HCEC 1CT (cell line): ENCODE results near the gene RND1.
"Not testable (repeated sequence)": the region's sequence is repeated elsewhere in the genome, so short reads cannot be mapped to it uniquely, and the experiment has no call there.

ENCODE experiments used
- DNase-seq: peaks from one replicate; pipeline ENCODE4 v3.0.0-alpha.2; 2017

The RND1 gene

GRCh38 chr12:48865281-48866051 is at the start of gene RND1:
Gene RND1 (minus strand): TSS chr12:48865870. CDS start chr12:48865767, 103 bp downstream.
- DNase-seq: peak; percentile 82

GRCh38 chr12:48910196-48910595 is 44.5 kb upstream of the RND1 start:
- DNase-seq: no peak

GRCh38 chr12:48909698-48910097 is 44.0 kb upstream of the RND1 start:
- DNase-seq: not testable (repeated sequence)

- no peak for DNase-seq
These were observed 41.6 kb upstream of the RND1 start for GRCh38 chr12:48907245-48907644.

- DNase-seq: peak; percentile 53
These were observed 38.3 kb upstream of the RND1 start for GRCh38 chr12:48903982-48904411.

GRCh38 chr12:48903363-48903981 is 37.8 kb upstream of the RND1 start:
- DNase-seq: no peak

- peak; percentile 16 for DNase-seq
These were observed 35.6 kb upstream of the RND1 start for GRCh38 chr12:48901278-48901677.

GRCh38 chr12:48899651-48900050 is 34.0 kb upstream of the RND1 start:
- DNase-seq: no peak

GRCh38 chr12:48894271-48894670 is 28.6 kb upstream of the RND1 start:
- DNase-seq: no peak

- peak; percentile 54 for DNase-seq
These were observed 25.2 kb upstream of the RND1 start for GRCh38 chr12:48890657-48891418.

GRCh38 chr12:48889679-48890078 is 24.0 kb upstream of the RND1 start:
- DNase-seq: no peak

- DNase-seq: no peak
These were observed 17.9 kb upstream of the RND1 start for GRCh38 chr12:48883305-48884161.

- DNase-seq: no peak
These were observed 17.3 kb upstream of the RND1 start for GRCh38 chr12:48882972-48883304.

GRCh38 chr12:48882315-48882687 is 16.6 kb upstream of the RND1 start:
- no peak for DNase-seq

GRCh38 chr12:48881686-48882314 is 16.1 kb upstream of the RND1 start:
- DNase-seq: no peak

GRCh38 chr12:48880647-48881046 is 15.0 kb upstream of the RND1 start:
- DNase-seq: no peak

- DNase-seq: no peak
These were observed 12.9 kb upstream of the RND1 start for GRCh38 chr12:48878548-48878947.

GRCh38 chr12:48875944-48876515 is 10.4 kb upstream of the RND1 start:
- DNase-seq: no peak

- DNase-seq: not testable (repeated sequence)
These were observed 7.9 kb upstream of the RND1 start for GRCh38 chr12:48873534-48873933.

GRCh38 chr12:48873096-48873495 is 7.4 kb upstream of the RND1 start:
- no peak for DNase-seq

GRCh38 chr12:48869191-48869590 is 3.5 kb upstream of the RND1 start:
- no peak for DNase-seq

- no peak for DNase-seq
These were observed 2.8 kb upstream of the RND1 start for GRCh38 chr12:48868451-48868850.
